WTC11 (cell line): ENCODE results near the gene GLT8D2.

ENCODE experiments used
- CREB1 ChIP-seq: sonication (generic); formaldehyde crosslinking; IDR thresholded peaks from 2 replicates; pipeline ENCODE4 v1.8.0; 2023; ENCODE audit warnings: mild to moderate bottlenecking, missing genetic modification reagents
- CTCF ChIP-seq: fragments of 200-600 bp; IDR thresholded peaks from 2 replicates; pipeline ENCODE4 v1.8.0; 2022; ENCODE audit warnings: antibody characterized with exemption
- E2F1 ChIP-seq: sonication (generic); formaldehyde crosslinking; IDR thresholded peaks from 2 replicates; pipeline ENCODE4 v1.8.0; 2022; ENCODE audit warnings: mild to moderate bottlenecking, missing genetic modification reagents
- NFYB ChIP-seq: sonication (generic); formaldehyde crosslinking; conservative IDR thresholded peaks from 2 replicates; pipeline ENCODE4 v1.8.0; 2022; ENCODE audit warnings: low read depth, missing genetic modification reagents
- SMAD4 ChIP-seq: sonication (generic); formaldehyde crosslinking; IDR thresholded peaks from 2 replicates; pipeline ENCODE4 v1.8.0; 2022; ENCODE audit warnings: mild to moderate bottlenecking, missing genetic modification reagents
- ZMAT4 ChIP-seq: fragments of 250-450 bp; sonication (Bioruptor Pico); IDR thresholded peaks from 2 replicates; pipeline ENCODE4 v1.9.0; 2021; ENCODE audit warnings: mild to moderate bottlenecking

GRCh38 chr12:104064842-104065427 lies 14.9 kb upstream of the GLT8D2 start:
- TF ChIP-seq CTCF = no peak
- TF ChIP-seq CREB1 (CRISPR knock-in tag) = no peak
- no peak for TF ChIP-seq E2F1
- no peak for TF ChIP-seq ZMAT4
- TF ChIP-seq NFYB = no peak
- TF ChIP-seq SMAD4 (CRISPR knock-in tag) = no peak
